HG02588 (cell line): ENCODE measurements around the gene IFIT3.

ENCODE experiments used
- ATAC-seq: cut with Tn5 transposase; IDR thresholded peaks from one replicate; pipeline ENCODE4 v1.9.1; 2021; ENCODE audit warnings: mild to moderate bottlenecking, moderate library complexity; ENCODE audit not compliant: unreplicated experiment

The IFIT3 gene

GRCh38 chr10:89332123-89332633 lies 4.4 kb downstream of the IFIT3 start:
- ATAC-seq = peak; percentile 40

- no peak for ATAC-seq
Observed at GRCh38 chr10:89335226-89335625, 7.4 kb downstream of the IFIT3 start.

GRCh38 chr10:89336241-89336640 lies 8.4 kb downstream of the IFIT3 start:
- ATAC-seq = no peak

GRCh38 chr10:89337484-89337883 lies 9.7 kb downstream of the IFIT3 start:
- no peak for ATAC-seq

- no peak for ATAC-seq
Observed at GRCh38 chr10:89338713-89339112, 10.9 kb downstream of the IFIT3 start.

GRCh38 chr10:89339875-89340274 lies 12.1 kb downstream of the IFIT3 start:
- no peak for ATAC-seq

- ATAC-seq = no peak
Observed at GRCh38 chr10:89341649-89342048, 13.9 kb downstream of the IFIT3 start.

GRCh38 chr10:89342206-89342958 lies 14.6 kb downstream of the IFIT3 start:
- ATAC-seq = no peak

GRCh38 chr10:89343089-89343767 lies 15.4 kb downstream of the IFIT3 start:
- no peak for ATAC-seq

GRCh38 chr10:89344156-89344555 lies 16.4 kb downstream of the IFIT3 start:
- no peak for ATAC-seq

- ATAC-seq = no peak
Observed at GRCh38 chr10:89345367-89346000, 17.7 kb downstream of the IFIT3 start.

- no peak for ATAC-seq
Observed at GRCh38 chr10:89346405-89347254, 18.8 kb downstream of the IFIT3 start.

- ATAC-seq = no peak
Observed at GRCh38 chr10:89347701-89348457, 20.1 kb downstream of the IFIT3 start.

- ATAC-seq = no peak
Observed at GRCh38 chr10:89348481-89348880, 20.7 kb downstream of the IFIT3 start.

- ATAC-seq = no peak
Observed at GRCh38 chr10:89348975-89349374, 21.2 kb downstream of the IFIT3 start.

GRCh38 chr10:89350631-89351315 lies 23.0 kb downstream of the IFIT3 start:
- ATAC-seq = peak; percentile 31

- peak; percentile 86 for ATAC-seq
Observed at GRCh38 chr10:89351412-89351779, 23.6 kb downstream of the IFIT3 start.

GRCh38 chr10:89351780-89352597 lies 24.2 kb downstream of the IFIT3 start:
- ATAC-seq = no peak

GRCh38 chr10:89352802-89353201 lies 25.0 kb downstream of the IFIT3 start:
- no peak for ATAC-seq
